ENCODE data around the gene COL4A2. TPM values are rescaled to one million over a fixed set of nuclear protein-coding genes. Genes with fewer than 3 reads are reported as not detected.

Gene COL4A2
- total RNA-seq, 3 donors from 2014 or later (not counting 1 experiment from before 2014, with no cell fraction given): not detected

GRCh38 chr13:110430391-110431336 lies 123.6 kb downstream of the COL4A2 start:
- peaks cover 12 to 40% of the 10 kb centered on the region in 2 donors for H3K27me3 Mint-ChIP-seq (ENCODE audit: low read depth in 2 of 2)
- no peak overlapping the region for H3K27ac Mint-ChIP-seq

GRCh38 chr13:110431425-110432294 lies 124.6 kb downstream of the COL4A2 start:
- Mint-ChIP-seq H3K36me3 (no peaks in the 10 kb centered on the region), H3K4me3 (no peak overlapping the region), H3K27me3 (ENCODE audit: low read depth in 2 of 2) (peaks cover 10 to 37% of the 10 kb centered on the region in 2 donors), H3K9me3 (peaks cover 0 to 3% of the 10 kb centered on the region in 2 donors), H3K4me1 (no peaks in the 10 kb centered on the region), H3K27ac (no peak overlapping the region)
- Histone ChIP-seq H3K4me3 (ENCODE audit: low read length) (no peak overlapping the region), H3K27me3 (ENCODE audit: control insufficient read depth, insufficient read depth, low read length) (no peaks in the 10 kb centered on the region), H3K4me1 (ENCODE audit: control insufficient read depth, insufficient read depth, low read length) (no peaks in the 10 kb centered on the region), H3K36me3 (ENCODE audit: control insufficient read depth, insufficient read depth, low read length) (no peaks in the 10 kb centered on the region), H3K9me3 (ENCODE audit: control insufficient read depth, insufficient read depth, low read length) (no peaks in the 10 kb centered on the region), H3K27ac (ENCODE audit: low read length) (no peak overlapping the region)
- ATAC-seq (no peak), DNase-seq (no peak)
- intact Hi-C loops (cut with micrococcal nuclease): no loop called here
- no peak for TF ChIP-seq CTCF (IDR thresholded peaks at IDR 0.05)
- WGBS (ENCODE audit: insufficient coverage): 88% methylated on average over 13 of the region's 13 CpGs

More at GRCh38 chr13:110430391-110431336, 123.6 kb downstream of the COL4A2 start:
- no peak for TF ChIP-seq CTCF (IDR thresholded peaks at IDR 0.05)
- intact Hi-C loops (cut with micrococcal nuclease): no loop called here
- Histone ChIP-seq H3K4me1 (ENCODE audit: control insufficient read depth, insufficient read depth, low read length) (no peaks in the 10 kb centered on the region), H3K36me3 (ENCODE audit: control insufficient read depth, insufficient read depth, low read length) (no peaks in the 10 kb centered on the region), H3K9me3 (ENCODE audit: control insufficient read depth, insufficient read depth, low read length) (no peaks in the 10 kb centered on the region), H3K27me3 (ENCODE audit: control insufficient read depth, insufficient read depth, low read length) (no peaks in the 10 kb centered on the region), H3K4me3 (ENCODE audit: low read length) (no peak overlapping the region), H3K27ac (ENCODE audit: low read length) (no peak overlapping the region)
- no peak for DNase-seq
- no peaks in the 10 kb centered on the region for H3K4me1 Mint-ChIP-seq
- H3K9me3 Mint-ChIP-seq: peaks cover 0 to 3% of the 10 kb centered on the region in 2 donors
- WGBS (ENCODE audit: insufficient coverage): 87% methylated on average over 12 of the region's 13 CpGs
- no peak overlapping the region for H3K4me3 Mint-ChIP-seq
- no peak for ATAC-seq
- H3K36me3 Mint-ChIP-seq: no peaks in the 10 kb centered on the region

- H3K4me1 Mint-ChIP-seq: no peaks in the 10 kb centered on the region
- DNase-seq: no peak
- Histone ChIP-seq H3K36me3 (ENCODE audit: control insufficient read depth, insufficient read depth, low read length) (no peaks in the 10 kb centered on the region), H3K27me3 (ENCODE audit: control insufficient read depth, insufficient read depth, low read length) (no peaks in the 10 kb centered on the region), H3K4me3 (ENCODE audit: low read length) (no peak overlapping the region), H3K4me1 (ENCODE audit: control insufficient read depth, insufficient read depth, low read length) (no peaks in the 10 kb centered on the region), H3K27ac (ENCODE audit: low read length) (no peak overlapping the region), H3K9me3 (ENCODE audit: control insufficient read depth, insufficient read depth, low read length) (no peaks in the 10 kb centered on the region)
- H3K9me3 Mint-ChIP-seq: peaks cover 0 to 3% of the 10 kb centered on the region in 2 donors
- no peaks in the 10 kb centered on the region for H3K36me3 Mint-ChIP-seq
- H3K27ac Mint-ChIP-seq: no peak overlapping the region
- H3K27me3 Mint-ChIP-seq (ENCODE audit: low read depth in 2 of 2): peaks cover 10 to 36% of the 10 kb centered on the region in 2 donors
- H3K4me3 Mint-ChIP-seq: no peak overlapping the region
- no peak for ATAC-seq
- intact Hi-C loops (cut with micrococcal nuclease): no loop called here
- 90% methylated on average over 3 of the region's 3 CpGs for WGBS (ENCODE audit: insufficient coverage)
- no peak for TF ChIP-seq CTCF (IDR thresholded peaks at IDR 0.05)
Observed at GRCh38 chr13:110432522-110432921, 125.4 kb downstream of the COL4A2 start.

All from natural killer cell (primary cell).